RWPE1 (cell line): ENCODE data around the gene TMTC4.
A peak's percentile ranks its signal among the peaks of the same experiment; 100 is the strongest.

Experiments used
- CTCF ChIA-PET: fragments of 350-600 bp; sonication (Branson Sonifier 250); formaldehyde crosslinking; extraction: SDS; loops from one replicate; lab custom pipeline; 2021; lab: Yijun Ruan, JAX
- POLR2A ChIA-PET: fragments of 400-600 bp; formaldehyde crosslinking; extraction: SDS; loops from one replicate; lab custom pipeline; 2020; ENCODE audit warnings: antibody characterized with exemption; ENCODE audit not compliant: low non-redundant PET; lab: Yijun Ruan, JAX
- DNase-seq: peaks from one replicate; pipeline ENCODE4 v3.0.0; 2012; ENCODE audit warnings: low spot score
- H3K27ac ChIP-seq: fragments of 450-650 bp; 2 replicates; pipeline ENCODE4 v1.5.1; 2017
- CTCF ChIP-seq: fragments of 450-650 bp; conservative IDR thresholded peaks from 2 replicates; pipeline ENCODE4 v1.5.1; 2017; ENCODE audit warnings: low read depth, mild to moderate bottlenecking

Gene TMTC4

GRCh38 chr13:100674572-100674871 is at the start of gene TMTC4:
TMTC4 (minus strand) TSS chr13:100674795; CDS start chr13:100670362, 4,433 bp downstream.
- POLR2A ChIA-PET = no interaction called here
- H3K27ac ChIP-seq = peak within 1 kb of the TSS; percentile 85

GRCh38 chr13:100722517-100722916 is 47.9 kb upstream of the TMTC4 start:
- ChIA-PET CTCF (interaction anchor here (0.5 to 1.1 kb wide), 3 partner anchors 36 to 449 kb away, joined by 3 to 4 read pairs (median 3); no protein-coding TSS in a partner anchor), POLR2A (no interaction called here)
- no peak for DNase-seq
- no peak for TF ChIP-seq CTCF
- no peak overlapping the region for H3K27ac ChIP-seq

More at GRCh38 chr13:100674572-100674871, at the start of gene TMTC4:
- no peak for DNase-seq
- TF ChIP-seq CTCF = no peak
- CTCF ChIA-PET = interaction anchor here (0.5 kb wide), 1 partner anchor 518 kb away, joined by 3 read pairs; no protein-coding TSS in a partner anchor

- CTCF ChIA-PET = interaction anchor here (0.5 to 1.1 kb wide), 3 partner anchors 36 to 450 kb away, joined by 3 to 4 read pairs (median 3); no protein-coding TSS in a partner anchor
- DNase-seq = peak; percentile 53
- POLR2A ChIA-PET = no interaction called here
- TF ChIP-seq CTCF = peak; percentile 72
- no peak overlapping the region for H3K27ac ChIP-seq
Observed at GRCh38 chr13:100721885-100722512, 47.4 kb upstream of the TMTC4 start.

- H3K27ac ChIP-seq = no peak overlapping the region
- TF ChIP-seq CTCF = no peak
- CTCF ChIA-PET = no interaction called here
- no peak for DNase-seq
- POLR2A ChIA-PET = no interaction called here
Observed at GRCh38 chr13:100715604-100716003, 41.0 kb upstream of the TMTC4 start.

- ChIA-PET POLR2A (no interaction called here), CTCF (no interaction called here)
- no peak for DNase-seq
- H3K27ac ChIP-seq = no peak overlapping the region
- TF ChIP-seq CTCF = no peak
Observed at GRCh38 chr13:100714478-100714877, 39.9 kb upstream of the TMTC4 start.

GRCh38 chr13:100710176-100710575 is 35.6 kb upstream of the TMTC4 start:
- H3K27ac ChIP-seq = no peak overlapping the region
- DNase-seq = no peak
- CTCF ChIA-PET = no interaction called here
- POLR2A ChIA-PET = no interaction called here
- no peak for TF ChIP-seq CTCF
